A549 treated with CpdA at 1 μM for 4 hours (cell line): ENCODE measurements around the gene THAP5. TPM values are rescaled to one million over a fixed set of nuclear protein-coding genes. Genes with fewer than 3 reads are reported as not detected.

Experiments
- total RNA-seq: library from RNA; stranded (reverse); fragments of 200-300 nt; extraction: Qiagen RNA extraction; gene quantifications from 5 replicates; pipeline ENCODE4 v1.2.3, GENCODE V29; 2022; ENCODE audit warnings: low read depth

Gene THAP5
- total RNA-seq: 14.2 to 25.1 TPM (median 16.6 TPM) in 5 replicates

GRCh38 chr7:108569381-108570145 lies at the start of gene THAP5, which contains the start of gene DNAJB9:
THAP5 (minus strand) TSS chr7:108569706; CDS start chr7:108569569, 137 bp downstream.
DNAJB9 (plus strand) TSS chr7:108569874; CDS start chr7:108571727, 1,853 bp downstream.

GRCh38 chr7:108525985-108526767 lies 43.3 kb downstream of the THAP5 start, which contains the start of gene PNPLA8:
PNPLA8 (minus strand) TSS chr7:108526135; CDS start chr7:108515491, 10,644 bp downstream.

Other genes starting within 250 kb of the THAP5 start
- 73.7 to 93.0 TPM (median 79.0 TPM) in 5 replicates for gene NRCAM, start 113.3 kb downstream of the THAP5 start, total RNA-seq
- 12.9 to 24.9 TPM (median 13.8 TPM) in 5 replicates for gene PNPLA8, start 43.6 kb downstream of the THAP5 start, total RNA-seq
- gene DNAJB9, start 168 bp upstream of the THAP5 start, total RNA-seq: 13.5 to 18.8 TPM (median 13.7 TPM) in 5 replicates